K562 (cell line): ENCODE measurements around the gene CLIP4. TPM values are rescaled to one million over a fixed set of nuclear protein-coding genes. Genes with fewer than 3 reads are reported as not detected.

Experiments
- ATAC-seq: fragments of 200-7000 bp; cut with Tn5 transposase; 3 replicates; pipeline ENCODE4 v1.9.1; 2020; ENCODE audit warnings: moderate library complexity
- BruUV-seq: library from RNA; stranded (reverse); fragments of 400-500 nt; replicated peaks from 2 replicates; lab custom pipeline; 2021; lab: Mats Ljungman, UMichigan
- CTCF ChIA-PET: fragments of 300-600 bp; formaldehyde crosslinking; extraction: SDS; loops from one replicate; lab custom pipeline; 2021; ENCODE audit warnings: low intra/inter-chr PET ratio; lab: Yijun Ruan, JAX
- POLR2A ChIA-PET: fragments of 300-600, 350-650 bp; sonication (Branson Sonifier 250); formaldehyde crosslinking; extraction: SDS; loops from one replicate; lab custom pipeline; 2021; ENCODE audit warnings: antibody characterized with exemption, inconsistent platforms; lab: Yijun Ruan, JAX
- DNase-seq, 4 experiments: peaks; one replicate each; pipeline versions ENCODE4 v3.0.0 to v3.0.0-alpha.2; 2011 to 2018; ENCODE audit warnings: low spot score in 3 of 4, mixed read lengths in 3 of 4; ENCODE audit errors: extremely low read depth in 1 of 4
- FAIRE-seq: peaks from 2 replicates; lab custom pipeline; 2011; peaks lifted over from hg19 to GRCh38; lab: Jason Lieb, UNC
- H2AFZ ChIP-seq: 2 replicates; pipeline ENCODE4 v1.6.0; 2011; ENCODE audit warnings: low read depth, low read length, control low read depth, inconsistent platforms
- H3K27ac ChIP-seq: fragments of 200-600 bp; 3 replicates; pipeline ENCODE4 v1.8.0; 2011; ENCODE audit warnings: low read depth, mild to moderate bottlenecking, control low read depth, inconsistent platforms, low read length, moderate library complexity, mixed read lengths; ENCODE audit errors: extremely low read depth
- H3K27me3 ChIP-seq, 2 experiments: fragments of 300-600 bp in 1 of 2; 2 replicates in 1 of 2; 3 replicates in 1 of 2; pipeline versions ENCODE4 v1.6.0 to v1.8.0; 2011; ENCODE audit warnings: inconsistent platforms in 2 of 2, low read length in 2 of 2, mild to moderate bottlenecking in 1 of 2, mixed read lengths in 1 of 2, moderate library complexity in 1 of 2; ENCODE audit not compliant: control insufficient read depth in 2 of 2, insufficient read depth in 2 of 2
- H3K36me3 ChIP-seq: fragments of 300-600 bp; 3 replicates; pipeline ENCODE4 v1.8.0; 2011; ENCODE audit warnings: mild to moderate bottlenecking, low read length, inconsistent platforms; ENCODE audit not compliant: control insufficient read depth, insufficient read depth
- H3K4me1 ChIP-seq, 2 experiments: fragments of 200-600 bp in 1 of 2; replicated peaks in 1 of 2; 2 replicates in 1 of 2; 3 replicates in 1 of 2; pipeline versions ENCODE4 v1.5.1 to v1.8.0; 2011; ENCODE audit warnings: inconsistent platforms in 2 of 2, low read length in 2 of 2, mild to moderate bottlenecking in 1 of 2, mixed read lengths in 1 of 2, moderate library complexity in 1 of 2; ENCODE audit not compliant: control insufficient read depth in 2 of 2, insufficient read depth in 2 of 2
- H3K4me2 ChIP-seq: 2 replicates; pipeline ENCODE4 v1.6.1; 2011; ENCODE audit warnings: low read length, control low read depth, inconsistent platforms, mixed read lengths; ENCODE audit not compliant: insufficient read depth
- H3K4me3 ChIP-seq: fragments of 200-600 bp; sonication (generic), shearing (Covaris generic); 2 replicates; pipeline ENCODE4 v1.5.1; 2016; ENCODE audit warnings: control low read depth, inconsistent platforms
- H3K79me2 ChIP-seq: fragments of 200-600 bp; 3 replicates; pipeline ENCODE4 v1.8.0; 2011; ENCODE audit warnings: low read length, inconsistent platforms; ENCODE audit not compliant: control insufficient read depth, insufficient read depth
- H3K9ac ChIP-seq, 2 experiments: 2 replicates each; pipeline versions ENCODE4 v1.6.0 to v1.6.1; 2011; ENCODE audit warnings: low read depth in 2 of 2, low read length in 2 of 2, control low read depth in 1 of 2, inconsistent platforms in 1 of 2, mild to moderate bottlenecking in 1 of 2, mixed read lengths in 1 of 2; ENCODE audit not compliant: insufficient read depth in 1 of 2
- H3K9me1 ChIP-seq: one replicate; pipeline ENCODE4 v1.6.0; 2011; ENCODE audit warnings: inconsistent platforms, mild to moderate bottlenecking, low read length, moderate library complexity; ENCODE audit not compliant: control insufficient read depth, insufficient read depth
- H3K9me3 ChIP-seq: replicated peaks from 2 replicates; pipeline ENCODE4 v1.5.1; 2011; ENCODE audit warnings: low read depth, low read length, inconsistent platforms; ENCODE audit not compliant: control insufficient read depth, insufficient read depth
- H4K20me1 ChIP-seq: replicated peaks from 2 replicates; pipeline ENCODE4 v1.6.1; 2011; ENCODE audit warnings: low read length, inconsistent platforms, mixed read lengths; ENCODE audit not compliant: control insufficient read depth, insufficient read depth
- BCLAF1 ChIP-seq, 2 experiments: fragments of 450-650 bp in 1 of 2; IDR thresholded peaks; 2 replicates each; pipeline ENCODE4 v1.6.1; 2011 to 2017; ENCODE audit warnings: low read depth in 2 of 2, antibody characterized with exemption in 1 of 2, borderline replicate concordance in 1 of 2, low read length in 1 of 2, mild to moderate bottlenecking in 1 of 2, mixed read lengths in 1 of 2; ENCODE audit not compliant: control insufficient read depth in 1 of 2
- EP300 ChIP-seq: IDR thresholded peaks from 2 replicates; pipeline ENCODE4 v1.6.1; 2012; ENCODE audit warnings: low read length, improper control_type of control experiment
- ZNF592 ChIP-seq: fragments of 450-650 bp; IDR thresholded peaks from 2 replicates; pipeline ENCODE4 v1.6.1; 2017; ENCODE audit warnings: antibody characterized with exemption, mild to moderate bottlenecking
- WGBS: fragments of 100-300 bp; shearing (Covaris generic); methylation state at CpG from one replicate; pipeline ENCODE4 v1.1.6; 2016; ENCODE audit warnings: low coverage, mixed read lengths; ENCODE audit not compliant: insufficient coverage; ENCODE audit errors: missing lambda C conversion rate; 5-methylcytosine and 5-hydroxymethylcytosine counted together
- in situ Hi-C: fragments of 300-500 bp; cut with MboI; formaldehyde crosslinking; loops from 4 replicates; pipeline ENCODE4 v1.15.0; 2018; ENCODE audit warnings: inconsistent platforms, mixed read lengths
- intact Hi-C: fragments of 100-400 bp; cut with micrococcal nuclease; formaldehyde crosslinking; loops from 2 replicates; pipeline ENCODE4 v1.14.2; 2022
- polyA plus RNA-seq, 8 experiments: library from polyadenylated mRNA; depleted of rRNA in 4 of 8; stranded (reverse) in 5 of 8; unstranded in 3 of 8; fragments of >200 nt; fragmentation: Nextera tagmentation in 2 of 8; fragmentation: Illumina TruSeq in 1 of 8; extraction: Ambion mirVana in 2 of 8; extraction: Trizol in 1 of 8; gene quantifications; 2 replicates each; pipeline versions ENCODE4 v1.2.1 to v1.2.3, GENCODE V29; 2011 to 2014; ENCODE audit warnings: inconsistent platforms in 1 of 8, missing spikeins in 1 of 8
- total RNA-seq, 7 experiments: library from RNA; depleted of rRNA in 6 of 7; stranded (reverse); fragments of >200 nt in 6 of 7; fragmentation: Illumina TruSeq in 2 of 7; extraction: Trizol in 2 of 7; gene quantifications; 2 replicates each; pipeline versions ENCODE4 v1.2.1 to v1.2.3, GENCODE V29; 2011 to 2021; ENCODE audit warnings: low replicate concordance in 1 of 7

Gene CLIP4
- total and polyA plus RNA-seq, 9 of the 15 experiments (the other 6 are each of a cell fraction or from before 2014, with no cell fraction given), result 0.03 to 0.38 (median 0.13) TPM; not detected in 5

GRCh38 chr2:29186817-29187216 is 71.6 kb downstream of the CLIP4 start:
- WGBS, result 0% methylated on average over 1 of the region's 1 CpG
- TF ChIP-seq ZNF592 (no peak), EP300 (no peak), BCLAF1 (IDR thresholded peaks at IDR 0.05; ENCODE audit: borderline replicate concordance in 1 of 2, control insufficient read depth in 1 of 2, low read depth in 2 of 2, low read length in 1 of 2) (no peak)
- H3K4me3 ChIP-seq, result no peak overlapping the region
- intact Hi-C loops (no loop called here), in situ Hi-C loops (no loop called here)
- no peak for DNase-seq
- H3K27me3 ChIP-seq, result peaks cover 0 to 2% of the 10 kb centered on the region in 2 experiments; a peak in 1 of 5 replicates
- POLR2A ChIA-PET, result no interaction called here
- CTCF ChIA-PET, result no interaction called here
- no peaks in the 10 kb centered on the region for H3K4me1 ChIP-seq
- H3K9ac ChIP-seq, result no peak overlapping the region
- no peaks in the 10 kb centered on the region for H3K9me1 ChIP-seq
- no peak overlapping the region for H2AFZ ChIP-seq
- H3K4me2 ChIP-seq, result no peak overlapping the region
- no peaks in the 10 kb centered on the region for H3K79me2 ChIP-seq
- no TSS peak for BruUV-seq
- no peaks in the 10 kb centered on the region for H3K36me3 ChIP-seq
- no peak for ATAC-seq
- no peak for FAIRE-seq
- H4K20me1 ChIP-seq, result no peaks in the 10 kb centered on the region
- H3K27ac ChIP-seq, result no peak overlapping the region
- no peaks in the 10 kb centered on the region for H3K9me3 ChIP-seq
